ENCODE results near the gene SPRED3. TPM values are rescaled to one million over a fixed set of nuclear protein-coding genes. Genes with fewer than 3 reads are reported as not detected.

SPRED3 gene
- total and polyA plus RNA-seq, 9 of the 15 experiments (the other 6 are each of a cell fraction or from before 2014, with no cell fraction given): 0.05 to 1.3 (median 0.36) TPM

GRCh38 chr19:38433268-38433733, 44.8 kb downstream of the SPRED3 start, which contains the start of gene RYR1 (continued):
- TF ChIP-seq ZBTB40 (IDR thresholded peaks at IDR 0.05) (no peak), ZBTB40 (CRISPR knock-in tag; IDR thresholded peaks at IDR 0.05) (no peak), RBM25 (IDR thresholded peaks at IDR 0.05; ENCODE audit: low read depth, low read length, severe bottlenecking) (peak; percentile 82), U2AF1 (optimal IDR thresholded peaks at IDR 0.05; ENCODE audit: low read depth, low read length) (no peak), ATF6 (CRISPR knock-in tag; IDR thresholded peaks at IDR 0.05) (no peak), NBN (IDR thresholded peaks at IDR 0.05; ENCODE audit: low read depth) (no peak; the same call in 1 of the 2 replicates), MBD1 (CRISPR knock-in tag; IDR thresholded peaks at IDR 0.05) (no peak), E2F6 (IDR thresholded peaks at IDR 0.05; ENCODE audit: borderline replicate concordance in 1 of 2, extremely low read depth in 1 of 2, insufficient read depth in 1 of 2, insufficient read length in 1 of 2, low read depth in 1 of 2, low read length in 1 of 2, poor library complexity in 1 of 2, severe bottlenecking in 1 of 2) (peak in 1 of 2 experiments; percentile 65), CEBPG (CRISPR knock-in tag; IDR thresholded peaks at IDR 0.05) (no peak), CEBPG (tag; conservative IDR thresholded peaks at IDR 0.05 in 1 of 2, IDR thresholded peaks at IDR 0.05 in 1 of 2) (no peak), NCOA4 (IDR thresholded peaks at IDR 0.05; ENCODE audit: partially characterized antibody) (no peak)
